Measurements from ENCODE around the gene GVQW3. TPM values are rescaled to one million over a fixed set of nuclear protein-coding genes. Genes with fewer than 3 reads are reported as not detected.

Gene GVQW3
- total RNA-seq, 1 experiment from 2014 or later, result 4.7 TPM

GRCh38 chr11:76455931-76456330 lies 74.8 kb downstream of the GVQW3 start:
- H3K79me2 ChIP-seq (ENCODE audit: insufficient read depth, low read length), result peaks cover 9% of the 10 kb centered on the region; the same call in 1 of the 2 replicates
- DNase-seq (ENCODE audit: low read depth, low spot score) (no peak), ATAC-seq (no peak)
- no TSS peak for BruUV-seq (replicated peaks)
- peaks cover 3 to 6% of the 10 kb centered on the region in 2 experiments; a peak in 1 of 4 replicates for H3K4me1 ChIP-seq (ENCODE audit: control insufficient read depth in 1 of 2, insufficient read depth in 2 of 2, low read length in 2 of 2)
- H3K27me3 ChIP-seq (ENCODE audit: insufficient read depth, low read length), result no peaks in the 10 kb centered on the region
- H3K9ac ChIP-seq (ENCODE audit: low read length), result no peak overlapping the region
- H3K4me3 ChIP-seq (replicated peaks in 1 of 2; ENCODE audit: low read depth in 1 of 2, low read length in 2 of 2), result no peak overlapping the region
- intact Hi-C loops (cut with micrococcal nuclease), result no loop called here
- H3K9me3 ChIP-seq (ENCODE audit: control insufficient read depth in 1 of 2, insufficient read depth in 1 of 2, low read depth in 1 of 2, low read length in 2 of 2), result no peaks in the 10 kb centered on the region
- H3K9me2 ChIP-seq (ENCODE audit: insufficient read depth), result no peaks in the 10 kb centered on the region
- ChIA-PET POLR2A (interaction anchor here (0.6 kb wide), 1 partner anchor 67 kb away, joined by 3 read pairs; no protein-coding TSS in a partner anchor), RAD21 (ENCODE audit: low non-redundant PET in 1 of 2, low total read pairs in 2 of 2, uncharacterized antibody in 2 of 2, unreplicated experiment in 2 of 2) (no interaction called here), CTCF (no interaction called here)
- TF ChIP-seq ZNF274 (IDR thresholded peaks at IDR 0.05; ENCODE audit: low read depth, low read length), result no peak
- no peak for TF ChIP-seq FOSL1 (IDR thresholded peaks at IDR 0.05; ENCODE audit: low read depth)
- TF ChIP-seq EZH2phosphoT487 (IDR thresholded peaks at IDR 0.05; ENCODE audit: borderline replicate concordance), result no peak
- no peak for TF ChIP-seq EGR1 (IDR thresholded peaks at IDR 0.05; ENCODE audit: low read depth)
- no peak for TF ChIP-seq POLR2AphosphoS5 (IDR thresholded peaks at IDR 0.05; ENCODE audit: low read depth, low read length)
- no peak for TF ChIP-seq JUND (IDR thresholded peaks at IDR 0.05)
- no peak for TF ChIP-seq CTCF (IDR thresholded peaks at IDR 0.05 in 2 of 3, conservative IDR thresholded peaks at IDR 0.05 in 1 of 3; ENCODE audit: borderline replicate concordance in 1 of 3, insufficient read depth in 1 of 3, low read depth in 2 of 3, low read length in 2 of 3)
- TF ChIP-seq CBX3 (IDR thresholded peaks at IDR 0.05; ENCODE audit: low read depth), result no peak
- TF ChIP-seq EZH2 (IDR thresholded peaks at IDR 0.05), result no peak
- no peak for TF ChIP-seq SRF (IDR thresholded peaks at IDR 0.05; ENCODE audit: low read depth)
- TF ChIP-seq SP1 (IDR thresholded peaks at IDR 0.05; ENCODE audit: low read depth), result no peak
- no peak for TF ChIP-seq POLR2A (IDR thresholded peaks at IDR 0.05; ENCODE audit: borderline replicate concordance, extremely low read depth, insufficient read depth, insufficient read length)
- TF ChIP-seq ATF3 (IDR thresholded peaks at IDR 0.05), result no peak
- TF ChIP-seq ELF1 (IDR thresholded peaks at IDR 0.05; ENCODE audit: borderline replicate concordance, low read depth), result no peak
- no peak for TF ChIP-seq YY1 (IDR thresholded peaks at IDR 0.05; ENCODE audit: extremely low read depth, insufficient replicate concordance, low read depth, low read length)
- no peak for TF ChIP-seq TCF7L2 (IDR thresholded peaks at IDR 0.05; ENCODE audit: borderline replicate concordance, extremely low read depth, insufficient read depth, insufficient read length)
- no peak for TF ChIP-seq RAD21 (IDR thresholded peaks at IDR 0.05; ENCODE audit: low read depth)
- no peak for TF ChIP-seq CEBPB (IDR thresholded peaks at IDR 0.05; ENCODE audit: low read depth)
- no peak for TF ChIP-seq ZBTB33 (IDR thresholded peaks at IDR 0.05; ENCODE audit: extremely low read depth, insufficient replicate concordance, low read length)
- no peak overlapping the region for H3K27ac ChIP-seq (ENCODE audit: low read depth, low read length)
- H4K20me1 ChIP-seq (ENCODE audit: insufficient read depth), result no peaks in the 10 kb centered on the region
- H3K36me3 ChIP-seq (ENCODE audit: control insufficient read depth in 1 of 2, insufficient read depth in 2 of 2, low read length in 2 of 2), result peaks cover 8% of the 10 kb centered on the region in 2 experiments; a peak in 2 of 4 replicates
- H3K4me2 ChIP-seq (ENCODE audit: low read length), result no peak overlapping the region
- no peak overlapping the region for H2AFZ ChIP-seq (ENCODE audit: low read depth, low read length, poor library complexity, severe bottlenecking)

Measured in HCT116 (cell line).